NCI-H1048 (cell line): Measurements from ENCODE around the gene NUP54.

ENCODE experiments used
- DNase-seq: peaks from one replicate; lab custom pipeline; 2025; lab: John Stamatoyannopoulos, UW

The NUP54 gene

GRCh38 chr4:76147454-76148141 lies 599 bp downstream of the NUP54 start:
- DNase-seq, result peak; percentile 50

- DNase-seq, result no peak
Observed at GRCh38 chr4:76144546-76144945, 3.7 kb downstream of the NUP54 start.

- no peak for DNase-seq
Observed at GRCh38 chr4:76141241-76141640, 7.0 kb downstream of the NUP54 start.

- DNase-seq, result no peak
Observed at GRCh38 chr4:76127754-76128153, 20.4 kb downstream of the NUP54 start.

- no peak for DNase-seq
Observed at GRCh38 chr4:76125816-76126215, 22.4 kb downstream of the NUP54 start.

GRCh38 chr4:76120199-76120598 lies 28.0 kb downstream of the NUP54 start:
- no peak for DNase-seq

- DNase-seq, result no peak
Observed at GRCh38 chr4:76117536-76117935, 30.7 kb downstream of the NUP54 start.

GRCh38 chr4:76116821-76117220 lies 31.4 kb downstream of the NUP54 start:
- no peak for DNase-seq

- DNase-seq, result no peak
Observed at GRCh38 chr4:76108467-76109181, 39.6 kb downstream of the NUP54 start.

- DNase-seq, result no peak
Observed at GRCh38 chr4:76106442-76106841, 41.8 kb downstream of the NUP54 start.

- no peak for DNase-seq
Observed at GRCh38 chr4:76105652-76106051, 42.5 kb downstream of the NUP54 start.

GRCh38 chr4:76096076-76096475 lies 52.1 kb downstream of the NUP54 start:
- no peak for DNase-seq

GRCh38 chr4:76095568-76095967 lies 52.6 kb downstream of the NUP54 start:
- DNase-seq, result no peak

- no peak for DNase-seq
Observed at GRCh38 chr4:76091052-76091451, 57.1 kb downstream of the NUP54 start.

- no peak for DNase-seq
Observed at GRCh38 chr4:76090241-76090691, 57.9 kb downstream of the NUP54 start.

GRCh38 chr4:76088719-76089118 lies 59.5 kb downstream of the NUP54 start:
- no peak for DNase-seq

GRCh38 chr4:76087007-76087769 lies 61.0 kb downstream of the NUP54 start:
- peak; percentile 13 for DNase-seq

GRCh38 chr4:76084542-76084941 lies 63.7 kb downstream of the NUP54 start:
- no peak for DNase-seq

GRCh38 chr4:76083386-76083988 lies 64.7 kb downstream of the NUP54 start:
- no peak for DNase-seq

GRCh38 chr4:76078033-76078613 lies 70.1 kb downstream of the NUP54 start:
- DNase-seq, result no peak

- DNase-seq, result no peak
Observed at GRCh38 chr4:76074993-76075600, 73.1 kb downstream of the NUP54 start.

- no peak for DNase-seq
Observed at GRCh38 chr4:76074468-76074867, 73.7 kb downstream of the NUP54 start, which contains the start of gene ART3. ART3 (plus strand) TSS chr4:76074709; CDS start chr4:76075890, 1,181 bp downstream.
